ENCODE data around the gene CRACR2B. TPM values are rescaled to one million over a fixed set of nuclear protein-coding genes. Genes with fewer than 3 reads are reported as not detected.

The CRACR2B gene
- total RNA-seq, 2 experiments from 2014 or later = 0.33 TPM; not detected in 1

DNA sequence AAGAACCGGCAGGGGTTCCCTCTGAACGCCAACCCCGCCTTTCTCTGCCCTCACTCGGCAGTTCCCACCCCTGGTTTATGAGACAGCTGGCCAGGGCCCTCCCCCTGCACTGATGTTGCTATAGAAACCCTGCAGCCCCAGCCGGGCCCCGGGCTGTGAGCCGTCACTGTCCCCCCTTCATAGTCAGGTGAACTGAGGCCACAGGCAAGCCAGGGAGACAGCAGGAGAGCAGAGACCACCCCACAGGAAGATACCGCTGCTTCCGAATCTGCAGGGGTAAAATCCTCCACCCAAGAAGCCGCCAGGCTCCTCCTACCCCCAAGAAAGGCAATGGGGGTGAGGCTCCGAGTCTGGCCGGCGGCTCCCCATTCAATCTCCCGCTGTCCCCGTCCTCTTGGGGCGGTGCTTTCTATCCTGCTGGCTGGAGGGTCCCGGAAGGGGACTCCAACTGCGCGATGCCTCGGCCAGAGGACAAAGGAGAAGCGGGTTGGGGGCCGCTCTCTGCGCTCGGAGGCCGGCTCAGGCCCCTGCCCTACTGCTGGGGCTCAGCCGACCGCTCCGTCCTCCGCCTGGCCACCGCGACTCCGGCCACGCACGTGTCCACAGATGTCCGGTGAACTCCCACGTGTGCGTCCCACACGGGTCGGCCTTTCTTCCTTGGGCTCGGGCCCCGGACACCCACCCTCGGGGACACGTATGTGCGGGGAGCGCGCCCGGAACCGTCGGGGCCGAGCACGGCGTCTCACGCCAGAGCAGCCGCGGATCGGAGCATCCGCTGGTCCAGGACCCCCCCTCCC is 30.2 kb upstream of the CRACR2B start:
- Histone ChIP-seq H3K36me3 (ENCODE audit: insufficient read depth, low read length) (peaks cover 39% of the 10 kb centered on the region), H3K27ac (ENCODE audit: low read depth in 1 of 2, low read length in 2 of 2) (peak overlapping the region; percentile 69 to 91), H3K9me3 (ENCODE audit: control insufficient read depth in 1 of 2, insufficient read depth in 1 of 2, low read length in 2 of 2) (no peaks in the 10 kb centered on the region), H3K4me1 (ENCODE audit: insufficient read depth, low read length) (peaks cover 55% of the 10 kb centered on the region), H3K27me3 (ENCODE audit: control insufficient read depth in 1 of 2, insufficient read depth in 2 of 2, low read length in 2 of 2) (no peaks in the 10 kb centered on the region), H3K4me3 (ENCODE audit: low read length) (peak overlapping the region; percentile 89)
- peak overlapping the region; percentile 92 for H3K4me3 Mint-ChIP-seq
- TF ChIP-seq, protein P1, sequence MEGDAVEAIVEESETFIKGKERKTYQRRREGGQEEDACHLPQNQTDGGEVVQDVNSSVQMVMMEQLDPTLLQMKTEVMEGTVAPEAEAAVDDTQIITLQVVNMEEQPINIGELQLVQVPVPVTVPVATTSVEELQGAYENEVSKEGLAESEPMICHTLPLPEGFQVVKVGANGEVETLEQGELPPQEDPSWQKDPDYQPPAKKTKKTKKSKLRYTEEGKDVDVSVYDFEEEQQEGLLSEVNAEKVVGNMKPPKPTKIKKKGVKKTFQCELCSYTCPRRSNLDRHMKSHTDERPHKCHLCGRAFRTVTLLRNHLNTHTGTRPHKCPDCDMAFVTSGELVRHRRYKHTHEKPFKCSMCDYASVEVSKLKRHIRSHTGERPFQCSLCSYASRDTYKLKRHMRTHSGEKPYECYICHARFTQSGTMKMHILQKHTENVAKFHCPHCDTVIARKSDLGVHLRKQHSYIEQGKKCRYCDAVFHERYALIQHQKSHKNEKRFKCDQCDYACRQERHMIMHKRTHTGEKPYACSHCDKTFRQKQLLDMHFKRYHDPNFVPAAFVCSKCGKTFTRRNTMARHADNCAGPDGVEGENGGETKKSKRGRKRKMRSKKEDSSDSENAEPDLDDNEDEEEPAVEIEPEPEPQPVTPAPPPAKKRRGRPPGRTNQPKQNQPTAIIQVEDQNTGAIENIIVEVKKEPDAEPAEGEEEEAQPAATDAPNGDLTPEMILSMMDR (IDR thresholded peaks at IDR 0.05) = no peak
- peak; percentile 51 for ATAC-seq (ENCODE audit: poor library complexity)
- ChIA-PET CTCF (no interaction called here), POLR2A (interaction anchor here (0.9 to 3.2 kb wide), 7 partner anchors 11 to 590 kb away, joined by 3 to 24 read pairs (median 4); partner anchors contain the start of genes BET1L, PNPLA2, RIC8A and RPLP2)
- intact Hi-C loops (cut with DNase I, micrococcal nuclease) = loop anchor here (1.0 to 5.0 kb wide), 6 partner anchors 12 to 290 kb away; partner anchors contain the start of genes DEAF1 (in 2 of the 2), TALDO1 (in 2 of the 2), TMEM80 (in 2 of the 2) and GATD1 (in 1 of the 2)
- H3K9me3 Mint-ChIP-seq = no peaks in the 10 kb centered on the region
- H3K36me3 Mint-ChIP-seq (ENCODE audit: low read depth) = peaks cover 6% of the 10 kb centered on the region
- H3K27ac Mint-ChIP-seq = peak overlapping the region; percentile 91
- no peaks in the 10 kb centered on the region for H3K27me3 Mint-ChIP-seq
- peak; percentile 42 to 92 (median 66) for DNase-seq
- H3K4me1 Mint-ChIP-seq (ENCODE audit: low read depth) = peaks cover 16% of the 10 kb centered on the region

DNA sequence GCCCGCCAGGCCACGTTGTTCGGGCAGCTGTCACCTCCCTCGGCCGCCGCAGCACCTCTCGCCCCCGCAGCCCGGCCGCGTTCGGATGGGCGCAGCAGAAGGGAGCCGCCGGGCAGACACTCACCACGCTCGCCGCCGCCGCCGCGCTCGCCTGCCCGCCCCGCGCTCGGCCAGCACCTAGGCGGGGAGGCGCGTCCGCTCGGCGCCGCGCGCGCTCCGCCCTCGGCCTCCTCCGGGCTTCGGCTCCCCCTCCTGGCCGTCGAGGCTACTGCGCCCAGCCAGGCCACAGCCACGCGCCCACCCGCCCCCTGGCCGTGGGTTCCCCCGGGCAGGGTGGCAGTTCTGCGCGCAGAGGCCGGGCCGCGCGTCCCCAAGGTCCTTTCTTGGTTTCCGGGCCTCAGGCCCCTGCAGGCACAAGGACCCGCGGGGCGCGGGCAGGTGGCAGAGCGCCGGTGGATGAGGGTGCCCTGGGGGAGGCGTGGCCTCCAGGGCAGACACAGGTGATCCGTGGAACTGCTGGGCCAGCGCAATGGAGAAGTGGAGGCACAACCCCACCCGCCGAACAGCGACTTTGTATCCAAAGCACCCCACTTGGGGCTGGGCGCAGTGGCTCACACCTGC is 29.5 kb upstream of the CRACR2B start, which contains the start of gene SLC25A22:
TSS of gene SLC25A22 (minus strand) at position 189 of the 621 bp plus-strand sequence. CDS start 3,275 bp downstream, outside the sequence.
- Histone ChIP-seq H3K9me3 (ENCODE audit: control insufficient read depth in 1 of 2, insufficient read depth in 1 of 2, low read length in 2 of 2) (no peaks in the 10 kb centered on the region), H3K4me3 (ENCODE audit: low read length) (peak within 1 kb of the TSS; percentile 89), H3K27ac (ENCODE audit: low read depth in 1 of 2, low read length in 2 of 2) (peak within 1 kb of the TSS; percentile 69 to 91), H3K36me3 (ENCODE audit: insufficient read depth, low read length) (peaks cover 42% of the 10 kb centered on the region), H3K27me3 (ENCODE audit: control insufficient read depth in 1 of 2, insufficient read depth in 2 of 2, low read length in 2 of 2) (no peaks in the 10 kb centered on the region), H3K4me1 (ENCODE audit: insufficient read depth, low read length) (peaks cover 60% of the 10 kb centered on the region)
- peaks cover 6% of the 10 kb centered on the region for H3K36me3 Mint-ChIP-seq (ENCODE audit: low read depth)
- DNase-seq (peak; percentile 62 to 94 (median 81)), ATAC-seq (ENCODE audit: poor library complexity) (peak; percentile 61)
- intact Hi-C loops (cut with DNase I, micrococcal nuclease) = loop anchor here (5.0 kb wide), 4 partner anchors 51 to 291 kb away; partner anchors contain the start of genes DEAF1 (in 2 of the 2), TALDO1 (in 2 of the 2), TMEM80 (in 2 of the 2) and HRAS (in 1 of the 2)
- no peaks in the 10 kb centered on the region for H3K9me3 Mint-ChIP-seq
- peak within 1 kb of the TSS; percentile 91 for H3K27ac Mint-ChIP-seq
- ChIA-PET CTCF (no interaction called here), POLR2A (interaction anchor here (1.1 to 3.2 kb wide), 4 partner anchors 11 to 22 kb away, joined by 4 to 24 read pairs (median 13); partner anchors contain the start of genes PNPLA2 and RPLP2)
- H3K4me1 Mint-ChIP-seq (ENCODE audit: low read depth) = peaks cover 16% of the 10 kb centered on the region
- no peaks in the 10 kb centered on the region for H3K27me3 Mint-ChIP-seq
- peak within 1 kb of the TSS; percentile 92 for H3K4me3 Mint-ChIP-seq
- TF ChIP-seq, protein P1 (IDR thresholded peaks at IDR 0.05) = peak; percentile 66

DNA sequence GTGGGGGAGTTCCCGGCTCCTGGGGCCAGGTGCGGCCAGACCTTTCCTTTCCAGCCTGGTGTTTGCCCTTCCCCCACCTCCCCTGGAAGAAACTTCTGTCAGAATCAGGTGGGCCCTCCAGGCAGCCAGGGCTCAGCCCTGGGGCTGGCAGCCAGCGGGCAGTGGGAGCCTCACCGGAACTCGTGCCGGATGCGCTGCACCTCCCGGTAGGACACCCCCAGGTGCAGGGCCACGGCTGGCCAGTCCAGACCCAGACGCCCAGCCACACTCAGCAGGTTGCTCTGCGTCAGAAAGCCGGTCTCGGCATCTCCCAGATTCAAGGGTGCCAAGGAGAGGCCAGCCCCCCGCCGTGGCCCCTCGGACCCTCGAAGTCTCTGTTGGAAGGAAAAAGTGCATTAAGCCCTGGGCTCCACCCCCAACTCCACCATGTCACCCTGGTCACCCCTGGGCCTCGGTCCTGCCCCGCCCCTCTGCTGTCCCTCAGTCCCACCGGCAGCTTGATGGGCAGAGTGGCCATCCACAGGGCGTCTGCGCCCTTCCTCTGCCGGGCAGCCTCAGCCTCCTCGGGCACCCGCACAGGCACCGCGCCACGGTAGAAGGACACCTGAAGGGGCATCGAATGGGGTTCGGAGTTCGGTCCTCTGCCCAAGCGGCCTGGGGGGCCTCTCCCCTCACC is 27.9 kb upstream of the CRACR2B start:
- H3K9me3 Mint-ChIP-seq = no peaks in the 10 kb centered on the region
- ChIA-PET CTCF (no interaction called here), POLR2A (interaction anchor here (1.0 kb wide), 1 partner anchor 10 kb away, joined by 3 read pairs; the partner anchor contains the start of gene RPLP2)
- ATAC-seq (ENCODE audit: poor library complexity) (no peak), DNase-seq (no peak)
- no peak overlapping the region for H3K4me3 Mint-ChIP-seq
- H3K27me3 Mint-ChIP-seq = no peaks in the 10 kb centered on the region
- intact Hi-C loops (cut with DNase I, micrococcal nuclease) = loop anchor here (5.0 to 10.0 kb wide), 5 partner anchors 52 to 565 kb away; partner anchors contain the start of genes DEAF1 (in 2 of the 2), TALDO1 (in 2 of the 2), TMEM80 (in 2 of the 2) and HRAS (in 1 of the 2)
- H3K4me3 ChIP-seq (ENCODE audit: low read length) = no peak overlapping the region
- H3K4me1 Mint-ChIP-seq (ENCODE audit: low read depth) = peaks cover 16% of the 10 kb centered on the region
- peaks cover 67% of the 10 kb centered on the region for H3K4me1 ChIP-seq (ENCODE audit: insufficient read depth, low read length)
- H3K36me3 ChIP-seq (ENCODE audit: insufficient read depth, low read length) = peaks cover 29% of the 10 kb centered on the region
- no peak overlapping the region for H3K27ac Mint-ChIP-seq
- TF ChIP-seq, protein P1 (IDR thresholded peaks at IDR 0.05) = no peak
- peaks cover 6% of the 10 kb centered on the region for H3K36me3 Mint-ChIP-seq (ENCODE audit: low read depth)
- H3K27ac ChIP-seq (ENCODE audit: low read depth in 1 of 2, low read length in 2 of 2) = no peak overlapping the region
- H3K27me3 ChIP-seq (ENCODE audit: control insufficient read depth in 1 of 2, insufficient read depth in 2 of 2, low read length in 2 of 2) = no peaks in the 10 kb centered on the region
- H3K9me3 ChIP-seq (ENCODE audit: control insufficient read depth in 1 of 2, insufficient read depth in 1 of 2, low read length in 2 of 2) = no peaks in the 10 kb centered on the region
